HG03108 (cell line): Measurements from ENCODE around the gene CREB3L4.

ENCODE experiments used
- ATAC-seq: cut with Tn5 transposase; IDR thresholded peaks from one replicate; pipeline ENCODE4 v1.9.1; 2021; ENCODE audit warnings: moderate library complexity; ENCODE audit not compliant: unreplicated experiment

CREB3L4 gene

GRCh38 chr1:153967107-153967999 lies at the start of gene CREB3L4:
Gene CREB3L4, plus strand, starts transcription at chr1:153967902. Its CDS starts 624 bp downstream, at chr1:153968526.
- ATAC-seq, result peak; percentile 64

- ATAC-seq, result no peak
Measured at GRCh38 chr1:153919876-153920852, 47.5 kb upstream of the CREB3L4 start.

DNA sequence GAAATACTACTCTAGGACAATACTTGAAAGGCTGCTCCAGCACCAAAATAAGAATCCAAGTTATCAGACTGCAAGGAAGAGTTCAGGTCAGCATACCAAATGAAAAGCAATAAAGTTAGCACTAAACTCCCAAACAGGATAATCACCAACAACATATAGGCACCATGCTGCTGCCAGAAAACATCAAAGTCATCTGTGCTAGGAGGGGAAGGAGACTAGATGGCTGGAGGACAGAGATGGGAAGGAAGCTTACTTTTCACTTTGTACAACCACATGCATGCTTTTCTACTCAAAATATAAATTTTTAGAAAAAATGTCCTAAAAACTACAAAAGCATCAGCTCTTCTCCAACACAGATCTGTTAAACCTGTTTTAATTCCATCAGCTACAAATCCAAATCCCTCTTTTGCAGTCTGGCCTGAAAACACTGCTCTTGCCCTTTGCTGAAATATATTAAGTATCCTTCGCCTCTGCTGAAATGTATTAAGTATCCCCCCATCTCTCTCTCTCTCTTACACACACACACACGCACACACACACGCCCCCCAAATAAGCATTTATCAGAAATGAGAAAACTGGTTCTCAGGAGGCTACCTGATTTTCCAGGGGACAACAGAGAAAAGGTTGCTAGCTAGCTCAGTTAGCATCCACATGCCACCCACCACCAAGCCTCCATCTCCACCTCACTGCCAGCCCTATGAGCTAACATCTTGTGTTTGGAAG lies 46.5 kb upstream of the CREB3L4 start:
- no peak for ATAC-seq

DNA sequence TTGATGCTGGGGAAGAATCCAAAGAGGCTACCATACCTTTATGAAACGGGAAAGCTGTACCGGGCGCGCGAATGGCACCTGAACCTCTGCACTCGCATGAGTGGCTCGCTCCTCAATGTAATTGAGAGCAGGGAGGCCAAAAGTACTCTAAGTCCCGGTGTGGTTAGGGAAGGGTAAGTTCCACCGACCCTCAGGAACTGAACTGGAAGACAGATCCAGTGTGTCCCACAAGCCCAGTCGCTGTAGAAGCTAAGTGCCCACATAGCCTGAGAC lies 46.0 kb upstream of the CREB3L4 start:
- ATAC-seq, result no peak

DNA sequence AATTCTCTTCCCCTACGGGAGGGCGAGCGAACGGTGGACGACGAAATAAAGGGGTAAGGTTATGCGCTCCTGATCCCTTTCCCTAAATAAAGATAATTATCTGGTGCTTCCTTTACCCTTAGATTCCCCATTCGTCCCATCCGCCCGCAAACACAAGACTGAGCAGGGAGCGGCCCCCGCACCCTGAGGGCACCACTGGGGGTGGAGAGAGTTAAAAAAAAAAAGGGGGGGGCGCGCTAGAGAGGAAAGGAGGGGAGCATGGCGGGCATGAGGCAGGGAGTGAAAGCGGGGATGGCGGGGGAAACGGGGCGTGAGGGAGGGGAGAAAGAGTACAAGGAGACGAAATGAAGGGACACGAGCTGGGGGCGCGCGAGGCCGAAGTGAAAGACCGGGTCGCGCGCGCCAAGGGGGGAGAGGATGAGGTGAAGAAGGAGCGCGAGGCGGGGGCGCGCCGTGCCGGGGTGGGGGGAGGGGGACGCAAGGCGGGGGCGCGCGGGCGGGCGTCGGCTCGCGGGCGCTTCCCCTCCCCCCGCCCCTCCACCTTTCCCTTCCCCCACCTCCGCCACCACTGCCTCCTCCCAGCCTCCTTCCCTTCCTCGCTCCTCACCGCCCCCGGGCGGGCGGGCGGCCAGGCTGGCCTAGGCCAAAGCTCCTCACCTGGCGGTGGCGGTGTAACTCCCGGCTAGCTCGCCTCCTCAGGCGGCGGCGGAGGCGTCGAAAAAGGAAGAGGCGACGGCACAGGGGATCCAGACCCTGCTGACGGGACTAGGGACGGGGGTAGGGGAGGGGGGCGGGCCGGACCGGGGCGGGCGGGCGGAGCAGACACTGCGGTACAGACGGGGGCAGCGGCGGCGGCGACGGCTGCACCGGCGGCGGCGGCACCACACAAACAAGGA lies 45.4 kb upstream of the CREB3L4 start:
- ATAC-seq, result peak; percentile 19

DNA sequence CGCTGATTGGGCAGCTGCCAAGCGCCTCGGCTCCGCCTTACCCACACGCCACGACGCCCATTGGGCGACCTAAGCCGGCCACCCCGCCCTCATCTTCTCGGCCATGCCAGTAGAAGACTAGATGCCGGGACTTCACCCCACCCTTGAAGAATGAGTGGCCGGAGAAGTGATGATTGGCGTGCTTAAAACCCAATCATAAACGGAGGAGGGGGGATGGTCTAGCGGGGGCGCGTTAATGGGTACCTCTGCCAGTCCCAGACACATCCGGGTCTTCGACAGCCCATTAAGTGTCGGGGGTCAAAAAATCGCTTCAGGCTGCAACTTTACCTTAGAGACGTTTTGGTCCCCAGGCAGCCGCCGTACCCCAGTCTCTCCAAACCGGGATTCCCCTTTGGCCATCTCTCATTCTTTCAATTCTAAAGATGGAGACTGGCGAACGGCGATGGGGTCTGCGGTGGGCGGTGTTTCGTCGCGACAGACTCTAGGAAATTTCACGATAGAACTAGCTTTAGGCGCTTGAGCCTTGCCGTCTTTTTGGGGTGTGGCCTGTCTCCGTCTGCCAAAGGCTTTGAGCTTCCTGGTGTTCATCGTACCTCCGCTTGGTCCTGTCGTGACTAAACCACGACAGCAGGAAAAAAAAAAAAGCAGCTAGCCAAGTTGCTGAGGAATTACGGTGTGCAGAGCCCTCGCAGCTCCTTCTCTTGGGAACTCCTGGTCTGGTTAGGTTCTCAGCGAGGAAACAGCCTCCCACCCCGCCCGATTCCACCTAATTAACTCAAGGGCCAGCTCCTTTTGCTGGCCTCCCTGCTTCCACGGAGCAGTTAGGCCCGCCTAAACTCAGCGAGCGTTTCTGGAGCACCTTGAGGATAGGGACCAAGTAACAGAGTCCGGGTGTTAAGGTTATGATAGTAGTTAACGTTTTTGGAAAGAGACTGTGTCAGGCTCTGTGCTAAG lies 44.5 kb upstream of the CREB3L4 start, which contains the start of gene GATAD2B:
Gene GATAD2B (minus strand): TSS at position 1 of the 954 bp plus-strand sequence. CDS start 94,625 bp downstream, outside the sequence.
- ATAC-seq, result peak; percentile 87

GRCh38 chr1:153926405-153926804 lies 41.3 kb upstream of the CREB3L4 start:
- ATAC-seq, result no peak

DNA sequence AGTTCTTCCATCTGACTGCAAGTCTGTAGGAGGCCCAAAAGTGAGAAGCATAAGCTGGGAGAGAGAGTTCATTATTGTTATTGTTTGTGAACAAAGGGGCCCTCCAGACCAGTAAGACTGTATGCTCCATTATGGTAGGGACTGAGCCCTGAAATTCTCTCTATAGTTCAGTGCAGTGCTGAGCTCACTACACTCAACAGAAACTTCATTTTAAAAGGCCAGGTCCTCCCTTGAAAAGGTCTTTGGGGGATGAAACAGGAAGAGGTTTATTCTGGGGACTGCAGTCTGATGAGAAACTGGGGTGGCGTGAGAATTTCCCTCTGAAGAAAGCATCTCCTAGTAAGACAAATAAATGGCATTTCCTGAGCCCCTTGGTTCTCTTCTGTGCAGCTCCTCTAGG lies 39.5 kb upstream of the CREB3L4 start:
- no peak for ATAC-seq

DNA sequence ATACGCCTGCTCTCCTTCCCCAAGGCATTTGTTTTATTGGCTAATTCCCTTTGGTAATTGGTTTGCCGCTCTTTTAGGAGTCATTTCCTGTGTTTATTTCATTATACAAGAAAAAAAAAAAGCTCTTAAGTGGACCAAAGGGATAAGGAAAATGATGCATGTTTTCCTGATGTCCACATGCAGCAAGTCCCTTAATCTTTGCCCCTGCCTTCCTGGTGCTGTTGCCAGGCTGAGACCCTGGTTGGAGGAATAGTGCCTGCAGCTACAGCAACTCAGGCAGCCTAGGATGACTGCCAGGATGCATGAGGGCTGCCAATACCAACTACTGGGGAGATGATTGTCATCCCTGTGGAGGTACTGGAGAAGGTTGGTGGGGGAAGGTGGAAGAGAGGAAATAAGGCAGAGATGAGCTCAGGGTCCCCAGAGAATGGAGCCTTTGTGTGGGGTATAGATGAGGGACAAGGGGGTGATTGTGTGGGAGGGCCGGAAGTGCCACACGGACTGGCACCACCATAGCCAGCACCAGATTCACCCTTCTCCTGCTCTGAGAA lies 38.8 kb upstream of the CREB3L4 start:
- ATAC-seq, result no peak

GRCh38 chr1:153929426-153929825 lies 38.3 kb upstream of the CREB3L4 start:
- ATAC-seq, result no peak

DNA sequence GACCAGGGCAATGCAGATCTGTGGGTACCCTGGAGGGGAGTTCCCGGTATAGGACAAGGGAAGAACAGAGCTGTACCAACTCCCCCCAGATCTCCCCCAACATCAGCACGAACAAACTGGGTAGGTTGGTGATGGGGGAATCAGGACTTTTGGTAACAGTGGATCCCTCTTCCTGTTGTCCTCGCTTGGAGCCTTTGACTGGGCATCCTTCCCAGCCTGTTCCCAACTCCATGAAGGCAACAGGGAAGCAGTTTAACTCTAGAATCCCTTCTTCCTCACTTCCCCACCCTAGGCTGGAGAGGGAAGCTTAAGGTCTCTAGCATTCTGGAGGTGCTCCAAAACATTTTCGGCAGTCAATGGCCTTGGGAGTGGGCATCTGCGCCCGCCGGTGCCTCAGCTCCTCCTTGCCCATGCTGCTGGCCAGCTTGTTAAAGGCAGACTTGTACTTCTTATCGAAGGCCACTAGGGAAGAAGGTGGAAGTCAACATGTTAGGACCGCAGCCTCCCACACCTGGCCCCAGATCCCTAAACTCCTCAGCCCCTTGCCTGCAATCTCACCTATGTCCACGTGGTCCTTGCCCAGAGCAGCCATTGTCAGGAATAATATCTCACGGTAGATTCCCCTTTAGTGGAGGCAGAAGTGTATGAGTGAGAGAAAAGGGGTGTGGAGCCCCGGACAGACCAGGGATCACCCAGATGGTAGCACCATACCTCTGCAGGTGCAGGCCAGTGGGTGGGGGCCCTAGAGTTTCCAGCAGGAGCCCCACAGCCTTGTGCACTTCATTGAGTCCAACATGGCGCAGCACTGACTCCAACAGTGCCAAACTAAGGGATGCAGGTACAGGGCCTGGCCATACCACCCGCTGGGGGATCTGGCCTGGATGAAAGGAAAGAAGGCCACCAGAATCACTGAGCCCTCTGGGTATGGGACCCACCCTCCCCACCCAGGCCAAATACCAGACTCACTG lies 37.4 kb upstream of the CREB3L4 start:
- no peak for ATAC-seq

- no peak for ATAC-seq
Measured at GRCh38 chr1:153932156-153933131, 35.3 kb upstream of the CREB3L4 start.

DNA sequence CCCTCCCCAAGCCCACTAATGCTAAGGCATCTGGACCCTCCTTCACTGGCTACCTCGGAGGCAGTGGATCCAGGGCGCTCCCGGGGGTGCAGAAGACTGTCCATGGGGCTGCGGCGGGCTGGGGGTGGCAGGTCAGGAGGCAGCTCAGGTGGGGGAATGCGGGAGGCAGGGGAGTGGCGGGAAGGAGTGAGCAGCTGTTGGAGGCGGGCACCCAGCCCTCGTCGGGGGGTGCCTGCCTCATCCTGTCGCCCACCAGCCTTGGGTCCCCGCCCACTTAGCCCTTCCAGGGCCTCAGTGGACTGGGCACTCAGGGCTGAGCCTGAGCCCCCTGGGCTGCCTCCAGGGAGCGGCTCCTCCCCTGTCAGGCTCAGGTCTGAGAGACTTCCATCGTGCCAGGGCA lies 34.3 kb upstream of the CREB3L4 start:
- no peak for ATAC-seq

DNA sequence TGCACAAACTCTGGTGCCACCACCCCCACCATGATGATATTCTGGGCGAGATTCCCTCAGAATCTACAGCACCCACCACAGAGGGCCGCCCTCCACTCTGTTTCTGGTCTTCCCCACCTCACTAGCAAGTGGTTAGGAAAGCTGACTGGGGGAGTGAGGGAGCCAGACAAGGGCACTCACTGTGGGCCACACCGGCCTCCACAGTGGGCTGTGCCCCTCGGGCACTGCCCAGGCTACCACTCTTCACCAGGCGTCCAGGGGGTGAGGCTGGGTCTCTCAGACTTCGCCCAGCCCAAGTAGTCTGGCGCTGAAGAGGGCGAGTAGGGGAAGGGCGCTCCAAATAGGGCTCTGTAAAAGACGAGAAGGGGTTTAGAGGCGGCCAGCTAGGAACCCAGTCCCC lies 33.7 kb upstream of the CREB3L4 start:
- no peak for ATAC-seq

DNA sequence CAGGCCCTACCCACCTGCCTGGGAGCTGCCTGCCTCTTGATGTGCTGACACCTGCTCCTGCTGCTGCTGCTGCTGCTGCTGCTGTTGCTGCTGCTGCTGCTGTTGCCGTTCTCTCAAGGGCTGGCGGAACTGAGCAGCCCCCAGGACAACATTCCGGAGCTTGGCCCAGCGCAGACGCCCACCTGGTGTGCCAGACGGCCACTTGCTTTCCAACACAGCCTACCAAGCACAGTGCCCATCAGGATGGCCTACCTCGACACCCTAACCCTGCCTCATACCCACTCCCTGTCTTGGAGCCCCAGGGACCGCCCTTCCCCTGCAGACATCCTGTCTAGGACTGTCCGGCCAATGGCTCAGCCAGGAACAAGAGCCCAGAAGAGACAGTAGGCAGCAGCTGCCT lies 33.0 kb upstream of the CREB3L4 start:
- no peak for ATAC-seq
